NB4 (cell line): ENCODE data around the gene MYLK2.

ENCODE experiments used
- MAX ChIP-seq: IDR thresholded peaks from 2 replicates; pipeline ENCODE4 v1.6.1; 2011; ENCODE audit warnings: low read depth, low read length
- POLR2A ChIP-seq: IDR thresholded peaks from 2 replicates; pipeline ENCODE4 v1.6.1; 2011; ENCODE audit warnings: mild to moderate bottlenecking; ENCODE audit not compliant: insufficient read length; ENCODE audit errors: extremely low read depth
- TF ChIP-seq, protein P1 (sequence below): IDR thresholded peaks from one replicate; pipeline ENCODE4 v1.5.1; 2012; ENCODE audit warnings: low read depth, low read length

- TF ChIP-seq, protein P1, sequence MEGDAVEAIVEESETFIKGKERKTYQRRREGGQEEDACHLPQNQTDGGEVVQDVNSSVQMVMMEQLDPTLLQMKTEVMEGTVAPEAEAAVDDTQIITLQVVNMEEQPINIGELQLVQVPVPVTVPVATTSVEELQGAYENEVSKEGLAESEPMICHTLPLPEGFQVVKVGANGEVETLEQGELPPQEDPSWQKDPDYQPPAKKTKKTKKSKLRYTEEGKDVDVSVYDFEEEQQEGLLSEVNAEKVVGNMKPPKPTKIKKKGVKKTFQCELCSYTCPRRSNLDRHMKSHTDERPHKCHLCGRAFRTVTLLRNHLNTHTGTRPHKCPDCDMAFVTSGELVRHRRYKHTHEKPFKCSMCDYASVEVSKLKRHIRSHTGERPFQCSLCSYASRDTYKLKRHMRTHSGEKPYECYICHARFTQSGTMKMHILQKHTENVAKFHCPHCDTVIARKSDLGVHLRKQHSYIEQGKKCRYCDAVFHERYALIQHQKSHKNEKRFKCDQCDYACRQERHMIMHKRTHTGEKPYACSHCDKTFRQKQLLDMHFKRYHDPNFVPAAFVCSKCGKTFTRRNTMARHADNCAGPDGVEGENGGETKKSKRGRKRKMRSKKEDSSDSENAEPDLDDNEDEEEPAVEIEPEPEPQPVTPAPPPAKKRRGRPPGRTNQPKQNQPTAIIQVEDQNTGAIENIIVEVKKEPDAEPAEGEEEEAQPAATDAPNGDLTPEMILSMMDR, result no peak
- TF ChIP-seq POLR2A, result no peak
- TF ChIP-seq MAX, result no peak
Observed at GRCh38 chr20:31871618-31871954, 52.4 kb downstream of the MYLK2 start.
